ENCODE results near the gene PGGT1B. TPM values are rescaled to one million over a fixed set of nuclear protein-coding genes. Genes with fewer than 3 reads are reported as not detected.
A peak's percentile ranks its signal among the peaks of the same experiment; 100 is the strongest.

The PGGT1B gene
- total and polyA plus RNA-seq, 9 donors: 11.9 to 19.6 (median 15.7) TPM

DNA sequence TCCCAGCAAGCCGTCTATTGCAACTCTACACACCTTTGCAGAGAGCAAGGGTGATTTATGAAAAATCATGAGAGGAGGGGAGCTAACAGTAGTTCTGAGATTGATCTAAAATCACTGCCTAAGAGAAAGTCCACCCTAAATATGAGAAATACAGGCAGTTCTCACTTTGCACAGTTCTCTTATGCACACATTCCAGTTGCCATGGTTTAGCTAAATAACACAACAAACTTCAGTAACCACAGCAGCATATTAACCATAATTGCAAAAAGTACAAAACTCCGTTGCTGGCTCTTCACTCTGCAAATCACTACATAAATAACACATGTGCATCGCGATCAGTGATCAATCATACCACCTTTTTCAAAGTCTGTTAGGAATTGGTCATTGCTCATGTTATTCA is 31.1 kb downstream of the PGGT1B start:
- no peak overlapping the region for H3K4me3 ChIP-seq (ENCODE audit: low read length)
- H3K27me3 ChIP-seq (ENCODE audit: control insufficient read depth, insufficient read depth, low read length): no peaks in the 10 kb centered on the region
- DNase-seq: peak; percentile 9
- H3K9me3 ChIP-seq (replicated peaks; ENCODE audit: control insufficient read depth, low read depth, low read length): no peaks in the 10 kb centered on the region
- no peaks in the 10 kb centered on the region for H3K4me1 ChIP-seq (ENCODE audit: control insufficient read depth, insufficient read depth, low read length)
- 90% methylated on average over 2 of the region's 4 CpGs for WGBS (ENCODE audit: insufficient coverage)
- H3K27ac ChIP-seq (ENCODE audit: low read length): no peak overlapping the region
- H3K36me3 ChIP-seq (ENCODE audit: control insufficient read depth, insufficient read depth, low read length): peaks cover 11% of the 10 kb centered on the region

DNA sequence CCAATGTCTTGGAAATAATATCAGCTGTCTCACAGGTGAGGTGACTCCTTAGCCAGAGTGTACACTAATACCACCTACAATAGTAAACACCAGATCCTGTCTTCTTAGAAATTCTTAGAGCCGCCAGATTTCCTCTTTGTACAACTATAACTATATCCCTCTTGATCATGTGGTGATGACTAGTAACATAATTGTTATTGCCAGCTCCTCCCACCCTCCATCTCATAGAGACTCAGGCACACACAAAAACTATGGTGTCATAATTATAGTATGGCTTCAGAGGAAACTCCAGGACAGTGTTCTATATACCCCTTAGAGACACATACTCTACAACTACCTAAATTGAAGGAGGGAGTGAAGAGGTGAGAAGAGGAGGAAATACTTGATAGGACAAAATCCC is 33.1 kb downstream of the PGGT1B start:
- WGBS (ENCODE audit: insufficient coverage): no CpG with 5 or more reads among the region's 1 CpG
- Histone ChIP-seq H3K4me3 (ENCODE audit: low read length) (no peak overlapping the region), H3K36me3 (ENCODE audit: control insufficient read depth, insufficient read depth, low read length) (peaks cover 11% of the 10 kb centered on the region), H3K9me3 (replicated peaks; ENCODE audit: control insufficient read depth, low read depth, low read length) (no peaks in the 10 kb centered on the region), H3K27ac (ENCODE audit: low read length) (no peak overlapping the region), H3K27me3 (ENCODE audit: control insufficient read depth, insufficient read depth, low read length) (no peaks in the 10 kb centered on the region), H3K4me1 (ENCODE audit: control insufficient read depth, insufficient read depth, low read length) (no peaks in the 10 kb centered on the region)
- DNase-seq: no peak

GRCh38 chr5:115227281-115227680 is 35.4 kb downstream of the PGGT1B start:
- Histone ChIP-seq H3K9me3 (replicated peaks; ENCODE audit: control insufficient read depth, low read depth, low read length) (no peaks in the 10 kb centered on the region), H3K4me3 (ENCODE audit: low read length) (no peak overlapping the region), H3K27ac (ENCODE audit: low read length) (no peak overlapping the region), H3K36me3 (ENCODE audit: control insufficient read depth, insufficient read depth, low read length) (peaks cover 16% of the 10 kb centered on the region), H3K27me3 (ENCODE audit: control insufficient read depth, insufficient read depth, low read length) (no peaks in the 10 kb centered on the region), H3K4me1 (ENCODE audit: control insufficient read depth, insufficient read depth, low read length) (no peaks in the 10 kb centered on the region)
- DNase-seq: no peak
- WGBS (ENCODE audit: insufficient coverage): 91% methylated on average over 1 of the region's 1 CpG

GRCh38 chr5:115214541-115214940 is 48.1 kb downstream of the PGGT1B start:
- Histone ChIP-seq H3K27me3 (ENCODE audit: control insufficient read depth, insufficient read depth, low read length) (no peaks in the 10 kb centered on the region), H3K27ac (ENCODE audit: low read length) (no peak overlapping the region), H3K9me3 (replicated peaks; ENCODE audit: control insufficient read depth, low read depth, low read length) (peaks cover 2% of the 10 kb centered on the region), H3K4me3 (ENCODE audit: low read length) (no peak overlapping the region), H3K4me1 (ENCODE audit: control insufficient read depth, insufficient read depth, low read length) (no peaks in the 10 kb centered on the region), H3K36me3 (ENCODE audit: control insufficient read depth, insufficient read depth, low read length) (peaks cover 13% of the 10 kb centered on the region)
- no peak for DNase-seq
- no CpG with 5 or more reads among the region's 1 CpG for WGBS (ENCODE audit: insufficient coverage)

GRCh38 chr5:115209279-115209678 is 53.4 kb downstream of the PGGT1B start:
- H3K9me3 ChIP-seq (replicated peaks; ENCODE audit: control insufficient read depth, low read depth, low read length): no peaks in the 10 kb centered on the region
- no peaks in the 10 kb centered on the region for H3K27me3 ChIP-seq (ENCODE audit: control insufficient read depth, insufficient read depth, low read length)
- 57% methylated on average over 1 of the region's 3 CpGs for WGBS (ENCODE audit: insufficient coverage)
- peaks cover 7% of the 10 kb centered on the region for H3K36me3 ChIP-seq (ENCODE audit: control insufficient read depth, insufficient read depth, low read length)
- peak; percentile 63 for DNase-seq
- no peak overlapping the region for H3K4me3 ChIP-seq (ENCODE audit: low read length)
- H3K27ac ChIP-seq (ENCODE audit: low read length): no peak overlapping the region
- no peaks in the 10 kb centered on the region for H3K4me1 ChIP-seq (ENCODE audit: control insufficient read depth, insufficient read depth, low read length)

- DNase-seq: no peak
- 100% methylated on average over 1 of the region's 1 CpG for WGBS (ENCODE audit: insufficient coverage)
- no peaks in the 10 kb centered on the region for H3K27me3 ChIP-seq (ENCODE audit: control insufficient read depth, insufficient read depth, low read length)
- H3K36me3 ChIP-seq (ENCODE audit: control insufficient read depth, insufficient read depth, low read length): no peaks in the 10 kb centered on the region
- no peak overlapping the region for H3K27ac ChIP-seq (ENCODE audit: low read length)
- H3K4me1 ChIP-seq (ENCODE audit: control insufficient read depth, insufficient read depth, low read length): no peaks in the 10 kb centered on the region
- no peak overlapping the region for H3K4me3 ChIP-seq (ENCODE audit: low read length)
- H3K9me3 ChIP-seq (replicated peaks; ENCODE audit: control insufficient read depth, low read depth, low read length): no peaks in the 10 kb centered on the region
These were observed 59.7 kb downstream of the PGGT1B start for GRCh38 chr5:115202952-115203351.

DNA sequence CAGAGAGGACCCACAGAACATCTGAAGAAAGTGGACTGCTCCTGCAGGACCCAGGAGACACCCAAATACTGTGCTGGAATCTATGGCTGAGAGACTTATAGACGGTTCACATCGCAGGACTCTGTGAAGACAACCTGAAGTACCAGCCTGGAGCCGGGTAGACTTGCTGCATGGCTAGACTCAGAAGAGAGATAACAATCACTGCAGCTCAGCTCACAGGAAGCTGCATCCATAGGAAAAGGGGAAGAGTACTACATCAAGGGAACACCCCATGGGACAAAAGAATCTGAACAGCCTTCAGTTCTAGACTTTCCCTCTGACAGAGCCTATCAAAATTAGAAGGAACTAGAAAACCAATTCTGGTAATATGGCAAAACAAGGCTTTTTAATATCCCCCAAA is 66.5 kb downstream of the PGGT1B start:
- no peaks in the 10 kb centered on the region for H3K27me3 ChIP-seq (ENCODE audit: control insufficient read depth, insufficient read depth, low read length)
- no peak for DNase-seq
- no peaks in the 10 kb centered on the region for H3K4me1 ChIP-seq (ENCODE audit: control insufficient read depth, insufficient read depth, low read length)
- H3K4me3 ChIP-seq (ENCODE audit: low read length): no peak overlapping the region
- H3K27ac ChIP-seq (ENCODE audit: low read length): no peak overlapping the region
- WGBS (ENCODE audit: insufficient coverage): 79% methylated on average over 3 of the region's 3 CpGs
- H3K9me3 ChIP-seq (replicated peaks; ENCODE audit: control insufficient read depth, low read depth, low read length): no peaks in the 10 kb centered on the region
- H3K36me3 ChIP-seq (ENCODE audit: control insufficient read depth, insufficient read depth, low read length): no peaks in the 10 kb centered on the region

DNA sequence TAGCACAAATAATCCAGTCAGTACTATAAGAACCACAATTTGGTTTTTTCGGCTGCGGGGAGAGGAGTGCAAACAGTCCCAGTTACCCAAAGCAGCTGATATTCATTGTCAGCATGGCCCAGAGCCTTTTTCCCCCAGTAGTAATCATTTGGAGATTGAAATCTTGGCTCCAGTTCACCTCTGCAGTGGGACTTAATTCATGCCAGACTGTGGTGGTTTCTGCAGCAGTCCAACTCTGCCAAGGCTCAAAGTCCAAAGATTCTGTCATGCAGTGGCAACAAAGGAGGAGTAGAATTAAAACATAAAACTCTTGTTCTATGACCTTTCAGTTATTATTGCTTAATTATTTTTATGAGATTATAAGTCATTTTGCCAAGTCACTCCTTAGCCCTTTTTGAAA is 68.0 kb downstream of the PGGT1B start:
- Histone ChIP-seq H3K27ac (ENCODE audit: low read length) (no peak overlapping the region), H3K4me1 (ENCODE audit: control insufficient read depth, insufficient read depth, low read length) (no peaks in the 10 kb centered on the region), H3K9me3 (replicated peaks; ENCODE audit: control insufficient read depth, low read depth, low read length) (no peaks in the 10 kb centered on the region), H3K27me3 (ENCODE audit: control insufficient read depth, insufficient read depth, low read length) (no peaks in the 10 kb centered on the region), H3K36me3 (ENCODE audit: control insufficient read depth, insufficient read depth, low read length) (no peaks in the 10 kb centered on the region), H3K4me3 (ENCODE audit: low read length) (no peak overlapping the region)
- no CpG with 5 or more reads among the region's 2 CpGs for WGBS (ENCODE audit: insufficient coverage)
- no peak for DNase-seq

DNA sequence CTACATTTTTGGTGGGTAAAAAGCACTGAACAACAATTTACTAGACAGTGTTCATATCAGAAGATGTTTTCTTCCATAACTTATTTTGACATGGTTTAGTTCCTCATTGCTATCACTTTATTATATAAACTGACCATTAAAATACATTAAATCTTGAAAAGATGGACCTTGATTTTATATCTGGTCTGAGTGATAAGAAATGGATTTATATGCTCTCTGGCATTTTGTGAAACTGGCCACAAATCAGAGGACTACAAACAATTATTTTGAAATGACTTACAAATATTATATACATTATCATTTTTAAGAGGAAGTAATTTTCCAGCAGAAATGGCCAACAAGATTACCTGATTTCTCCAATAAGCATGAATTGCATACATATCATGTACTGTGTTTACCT is 69.4 kb downstream of the PGGT1B start:
- H3K27me3 ChIP-seq (ENCODE audit: control insufficient read depth, insufficient read depth, low read length): no peaks in the 10 kb centered on the region
- no peaks in the 10 kb centered on the region for H3K4me1 ChIP-seq (ENCODE audit: control insufficient read depth, insufficient read depth, low read length)
- H3K4me3 ChIP-seq (ENCODE audit: low read length): no peak overlapping the region
- H3K36me3 ChIP-seq (ENCODE audit: control insufficient read depth, insufficient read depth, low read length): no peaks in the 10 kb centered on the region
- DNase-seq: no peak
- no peaks in the 10 kb centered on the region for H3K9me3 ChIP-seq (replicated peaks; ENCODE audit: control insufficient read depth, low read depth, low read length)
- H3K27ac ChIP-seq (ENCODE audit: low read length): no peak overlapping the region

DNA sequence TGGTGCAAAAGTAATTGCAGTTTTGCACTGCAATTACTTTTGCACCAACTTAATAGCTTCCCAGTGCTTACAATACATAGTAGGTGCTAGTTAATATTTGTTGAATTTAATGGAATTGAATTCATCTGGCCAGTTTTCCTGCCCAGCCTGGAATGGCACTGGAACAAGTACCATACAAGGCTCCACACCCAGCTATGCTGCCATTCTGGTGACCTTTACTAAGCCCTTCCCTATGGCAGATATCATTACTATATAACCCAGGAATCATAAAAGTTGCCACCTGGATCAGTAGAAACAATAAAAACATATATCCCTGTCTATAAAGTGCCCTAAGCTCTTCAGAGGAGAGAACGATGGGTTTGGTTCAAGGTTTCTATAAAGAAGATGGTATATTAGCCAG is 70.6 kb downstream of the PGGT1B start:
- H3K27ac ChIP-seq (ENCODE audit: low read length): no peak overlapping the region
- peaks cover 3% of the 10 kb centered on the region for H3K27me3 ChIP-seq (ENCODE audit: control insufficient read depth, insufficient read depth, low read length)
- H3K36me3 ChIP-seq (ENCODE audit: control insufficient read depth, insufficient read depth, low read length): no peaks in the 10 kb centered on the region
- no CpG with 5 or more reads among the region's 1 CpG for WGBS (ENCODE audit: insufficient coverage)
- no peaks in the 10 kb centered on the region for H3K4me1 ChIP-seq (ENCODE audit: control insufficient read depth, insufficient read depth, low read length)
- H3K9me3 ChIP-seq (replicated peaks; ENCODE audit: control insufficient read depth, low read depth, low read length): no peaks in the 10 kb centered on the region
- no peak overlapping the region for H3K4me3 ChIP-seq (ENCODE audit: low read length)
- no peak for DNase-seq

DNA sequence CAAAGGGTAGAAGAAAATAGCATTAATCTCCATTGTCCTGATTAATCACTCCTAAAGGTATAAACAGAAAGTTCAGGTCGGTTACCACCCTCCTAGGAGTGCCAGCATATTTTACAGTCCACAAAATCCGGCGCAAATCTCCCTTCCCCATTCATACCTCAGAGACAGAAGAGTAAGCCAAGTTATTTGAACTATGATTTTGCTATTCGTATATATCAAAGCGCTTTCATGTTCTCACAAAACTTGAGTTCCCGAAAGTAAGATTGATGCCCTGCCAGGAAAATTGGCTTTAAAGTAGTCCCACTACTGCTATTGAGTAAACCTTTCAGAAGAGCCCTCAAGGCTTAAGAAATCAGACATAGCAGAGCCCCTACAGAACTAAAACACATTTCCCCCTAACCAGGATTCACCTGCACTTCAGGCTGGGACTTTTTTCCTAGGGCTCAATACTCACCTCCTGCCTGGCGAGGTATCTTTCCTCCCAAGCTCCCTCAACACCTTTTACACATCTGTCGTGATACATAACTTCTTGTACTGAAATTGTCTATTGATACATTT is 71.1 kb downstream of the PGGT1B start:
- no peaks in the 10 kb centered on the region for H3K36me3 ChIP-seq (ENCODE audit: control insufficient read depth, insufficient read depth, low read length)
- H3K9me3 ChIP-seq (replicated peaks; ENCODE audit: control insufficient read depth, low read depth, low read length): no peaks in the 10 kb centered on the region
- no peak overlapping the region for H3K4me3 ChIP-seq (ENCODE audit: low read length)
- no peak overlapping the region for H3K27ac ChIP-seq (ENCODE audit: low read length)
- 83% methylated on average over 4 of the region's 8 CpGs for WGBS (ENCODE audit: insufficient coverage)
- no peak for DNase-seq
- H3K27me3 ChIP-seq (ENCODE audit: control insufficient read depth, insufficient read depth, low read length): peaks cover 3% of the 10 kb centered on the region
- no peaks in the 10 kb centered on the region for H3K4me1 ChIP-seq (ENCODE audit: control insufficient read depth, insufficient read depth, low read length)
